Kidney (tissue), 14 donors: ENCODE results near the gene FUZ. TPM values are rescaled to one million over a fixed set of nuclear protein-coding genes. Genes with fewer than 3 reads are reported as not detected.
A peak's percentile ranks its signal among the peaks of the same experiment; 100 is the strongest.

Source experiments
- DNase-seq, 5 donors: peaks; one replicate each; pipeline ENCODE4 v3.0.0-alpha.2; 2013 to 2020
- FAIRE-seq: peaks from 2 replicates; lab custom pipeline; 2012; peaks lifted over from hg19 to GRCh38; lab: Jason Lieb, UNC
- H3K27ac ChIP-seq, 2 donors: one replicate each; pipeline ENCODE4 v1.7.0; 2013; ENCODE audit warnings: low read depth in 2 of 2, low read length in 2 of 2, inconsistent platforms in 1 of 2
- H3K27me3 ChIP-seq: one replicate; pipeline ENCODE4 v1.7.1; 2013; ENCODE audit warnings: low read length, inconsistent platforms; ENCODE audit not compliant: control insufficient read depth, insufficient read depth
- H3K36me3 ChIP-seq, 3 donors: one replicate each; pipeline versions ENCODE4 v1.7.0 to v1.7.1; 2013; ENCODE audit warnings: low read length in 3 of 3, control low read depth in 1 of 3, inconsistent platforms in 1 of 3; ENCODE audit not compliant: insufficient read depth in 3 of 3, control insufficient read depth in 2 of 3
- H3K4me1 ChIP-seq, 3 donors: one replicate each; pipeline versions ENCODE4 v1.7.0 to v1.7.1; 2013; ENCODE audit warnings: low read length in 3 of 3, inconsistent platforms in 1 of 3, low read depth in 1 of 3; ENCODE audit not compliant: control insufficient read depth in 2 of 3, insufficient read depth in 2 of 3
- H3K4me3 ChIP-seq, 3 donors: one replicate each; pipeline versions ENCODE4 v1.7.0 to v1.8.1; 2013; ENCODE audit warnings: low read length in 3 of 3, control low read depth in 1 of 3, inconsistent platforms in 1 of 3
- H3K9ac ChIP-seq, 3 donors: one replicate each; pipeline versions ENCODE4 v1.7.0 to v1.7.1; 2013; ENCODE audit warnings: low read length in 3 of 3, control low read depth in 1 of 3, inconsistent platforms in 1 of 3
- H3K9me3 ChIP-seq, 3 donors: one replicate each; pipeline versions ENCODE4 v1.7.0 to v1.7.1; 2013; ENCODE audit warnings: low read length in 3 of 3, control low read depth in 1 of 3, inconsistent platforms in 1 of 3; ENCODE audit not compliant: control insufficient read depth in 2 of 3, insufficient read depth in 1 of 3
- CTCF ChIP-seq: IDR thresholded peaks from 3 replicates; pipeline ENCODE4 v1.5.1; 2012; ENCODE audit warnings: mild to moderate bottlenecking, moderate library complexity, borderline replicate concordance; ENCODE audit not compliant: insufficient read depth; ENCODE audit errors: extremely low read depth
- intact Hi-C: fragments of 100-400 bp; cut with DNase I; formaldehyde crosslinking; loops from one replicate; pipeline ENCODE4 v1.11.1; 2022
- polyA plus RNA-seq: library from polyadenylated mRNA; stranded (reverse); fragments of 350-450 nt; fragmentation: Illumina TruSeq; extraction: RNeasy Lipid Tissue Mini Kit (QIAGEN cat#74804); gene quantifications from one replicate; pipeline ENCODE4 v1.2.3, GENCODE V29; 2014; ENCODE audit warnings: low read depth, low replicate concordance; ENCODE audit not compliant: insufficient read depth
- total RNA-seq: library from RNA; stranded (reverse); fragmentation: NEBNext Ultra II Directional; extraction: Animal tissue kit (Norgen Biotek cat#: 25700); gene quantifications from one replicate; pipeline ENCODE4 v1.2.1, GENCODE V29; 2021
- donor health status: control.
- donor health status: control.
- donor health status: control.
- donor health status: control.
- donor health status: control.
- donor health status: DM: yes; HTN: yes; CAD: no.
- donor health status: Normal renal cell carcinoma (clear cell type).

Gene FUZ
- total and polyA plus RNA-seq, 2 donors from 2014 or later = 26.9 to 51.2 TPM

DNA sequence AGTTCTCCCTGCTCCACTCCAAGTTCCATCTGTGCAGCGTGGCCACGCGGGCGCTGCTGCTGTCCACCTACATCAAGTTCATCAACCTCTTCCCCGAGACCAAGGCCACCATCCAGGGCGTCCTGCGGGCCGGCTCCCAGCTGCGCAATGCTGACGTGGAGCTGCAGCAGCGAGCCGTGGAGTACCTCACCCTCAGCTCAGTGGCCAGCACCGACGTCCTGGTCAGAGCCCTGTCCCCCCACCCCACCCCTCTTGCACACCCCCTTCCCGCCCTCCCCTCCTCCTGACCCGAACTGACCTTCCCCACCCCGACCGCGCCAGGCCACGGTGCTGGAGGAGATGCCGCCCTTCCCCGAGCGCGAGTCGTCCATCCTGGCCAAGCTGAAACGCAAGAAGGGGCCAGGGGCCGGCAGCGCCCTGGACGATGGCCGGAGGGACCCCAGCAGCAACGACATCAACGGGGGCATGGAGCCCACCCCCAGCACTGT, 11.6 kb downstream of the FUZ start:
- H3K4me3 ChIP-seq = no peak overlapping the region
- no peak overlapping the region for H3K27ac ChIP-seq
- no peak overlapping the region for H3K9ac ChIP-seq
- DNase-seq (peak in 1 of 5 donors; percentile 77), FAIRE-seq (no peak)
- peaks cover 6 to 32% (median 18%) of the 10 kb centered on the region in 3 donors for H3K36me3 ChIP-seq
- no peak for TF ChIP-seq CTCF
- H3K27me3 ChIP-seq = no peaks in the 10 kb centered on the region
- H3K4me1 ChIP-seq = peaks cover 0 to 2% (median 0%) of the 10 kb centered on the region in 3 donors
- H3K9me3 ChIP-seq = no peaks in the 10 kb centered on the region
- intact Hi-C loops = no loop called here

- intact Hi-C loops = no loop called here
- no peak for TF ChIP-seq CTCF
- H3K9ac ChIP-seq = no peak overlapping the region
- H3K27me3 ChIP-seq = no peaks in the 10 kb centered on the region
- H3K36me3 ChIP-seq = peaks cover 8 to 39% (median 23%) of the 10 kb centered on the region in 3 donors
- no peak overlapping the region for H3K4me3 ChIP-seq
- H3K27ac ChIP-seq = no peak overlapping the region
- FAIRE-seq (no peak), DNase-seq (peak in 2 of 5 donors; percentile 49 to 68)
- no peaks in the 10 kb centered on the region for H3K9me3 ChIP-seq
- H3K4me1 ChIP-seq = peaks cover 0 to 2% (median 0%) of the 10 kb centered on the region in 3 donors
These were observed 12.3 kb downstream of the FUZ start for GRCh38 chr19:49800771-49801170.

- intact Hi-C loops = no loop called here
- Histone ChIP-seq H3K27me3 (no peaks in the 10 kb centered on the region), H3K27ac (no peak overlapping the region), H3K4me3 (no peak overlapping the region), H3K4me1 (peaks cover 0 to 2% (median 0%) of the 10 kb centered on the region in 3 donors), H3K9ac (no peak overlapping the region), H3K36me3 (peaks cover 10 to 47% (median 27%) of the 10 kb centered on the region in 3 donors), H3K9me3 (no peaks in the 10 kb centered on the region)
- FAIRE-seq (no peak), DNase-seq (peak in 2 of 5 donors; percentile 45 to 73)
- TF ChIP-seq CTCF = no peak
These were observed 13.2 kb downstream of the FUZ start for GRCh38 chr19:49799798-49800376.
